ENCODE measurements around the gene EPHX1.

Gene EPHX1

GRCh38 chr1:225871359-225872074 lies 61.6 kb downstream of the EPHX1 start:
- H3K79me2 ChIP-seq (ENCODE audit: control insufficient read depth, insufficient read depth, low read length): no peaks in the 10 kb centered on the region
- H3K9ac ChIP-seq (ENCODE audit: low read length): no peak overlapping the region
- no peak overlapping the region for H3K18ac ChIP-seq (ENCODE audit: low read length)
- DNase-seq: peak; percentile 37
- H3K36me3 ChIP-seq (ENCODE audit: control insufficient read depth, insufficient read depth, low read length): peaks cover 16% of the 10 kb centered on the region
- no peak overlapping the region for H2AK5ac ChIP-seq (ENCODE audit: low read length)
- H3K4me2 ChIP-seq (ENCODE audit: low read length): no peak overlapping the region
- H3K23ac ChIP-seq (ENCODE audit: low read length): no peak overlapping the region
- no peak overlapping the region for H2BK5ac ChIP-seq (ENCODE audit: low read length)
- H3K4ac ChIP-seq (ENCODE audit: low read depth, low read length): no peak overlapping the region
- no peak overlapping the region for H3K56ac ChIP-seq (ENCODE audit: low read length)
- H4K5ac ChIP-seq (ENCODE audit: low read length): no peak overlapping the region
- no CpG with 5 or more reads among the region's 11 CpGs for WGBS (ENCODE audit: extremely low coverage, insufficient coverage, low lambda C conversion rate)
- H3K27me3 ChIP-seq (ENCODE audit: insufficient read depth, low read length, poor library complexity): no peaks in the 10 kb centered on the region
- H3K4me3 ChIP-seq (ENCODE audit: low read length): no peak overlapping the region
- H2BK120ac ChIP-seq (ENCODE audit: low read depth, low read length): no peak overlapping the region
- H3K4me1 ChIP-seq (ENCODE audit: control insufficient read depth, low read depth, low read length): no peaks in the 10 kb centered on the region
- H4K8ac ChIP-seq (ENCODE audit: low read depth, low read length): no peak overlapping the region
- no peak overlapping the region for H2BK15ac ChIP-seq (replicated peaks; ENCODE audit: low read depth)
- H3K79me1 ChIP-seq (ENCODE audit: low read length): peaks cover 3% of the 10 kb centered on the region
- no peak overlapping the region for H3K27ac ChIP-seq (ENCODE audit: low read depth, low read length)

GRCh38 chr1:225872075-225872430 lies 62.1 kb downstream of the EPHX1 start:
- DNase-seq: no peak
- H3K4me1 ChIP-seq (ENCODE audit: control insufficient read depth, low read depth, low read length): no peaks in the 10 kb centered on the region
- H2BK5ac ChIP-seq (ENCODE audit: low read length): no peak overlapping the region
- H3K4me3 ChIP-seq (ENCODE audit: low read length): no peak overlapping the region
- no peak overlapping the region for H3K4ac ChIP-seq (ENCODE audit: low read depth, low read length)
- no peak overlapping the region for H2AK5ac ChIP-seq (ENCODE audit: low read length)
- H3K9ac ChIP-seq (ENCODE audit: low read length): no peak overlapping the region
- peaks cover 12% of the 10 kb centered on the region for H3K36me3 ChIP-seq (ENCODE audit: control insufficient read depth, insufficient read depth, low read length)
- no peak overlapping the region for H3K18ac ChIP-seq (ENCODE audit: low read length)
- no peak overlapping the region for H3K4me2 ChIP-seq (ENCODE audit: low read length)
- H3K23ac ChIP-seq (ENCODE audit: low read length): no peak overlapping the region
- no peak overlapping the region for H2BK15ac ChIP-seq (replicated peaks; ENCODE audit: low read depth)
- H2BK120ac ChIP-seq (ENCODE audit: low read depth, low read length): no peak overlapping the region
- no CpG with 5 or more reads among the region's 3 CpGs for WGBS (ENCODE audit: extremely low coverage, insufficient coverage, low lambda C conversion rate)
- no peak overlapping the region for H4K8ac ChIP-seq (ENCODE audit: low read depth, low read length)
- H3K56ac ChIP-seq (ENCODE audit: low read length): no peak overlapping the region
- H4K5ac ChIP-seq (ENCODE audit: low read length): no peak overlapping the region
- no peaks in the 10 kb centered on the region for H3K27me3 ChIP-seq (ENCODE audit: insufficient read depth, low read length, poor library complexity)
- H3K27ac ChIP-seq (ENCODE audit: low read depth, low read length): no peak overlapping the region
- H3K79me1 ChIP-seq (ENCODE audit: low read length): peaks cover 4% of the 10 kb centered on the region
- H3K79me2 ChIP-seq (ENCODE audit: control insufficient read depth, insufficient read depth, low read length): no peaks in the 10 kb centered on the region

- Histone ChIP-seq H3K27me3 (ENCODE audit: insufficient read depth, low read length, poor library complexity) (no peaks in the 10 kb centered on the region), H3K27ac (ENCODE audit: low read depth, low read length) (no peak overlapping the region), H2BK120ac (ENCODE audit: low read depth, low read length) (no peak overlapping the region), H3K4me1 (ENCODE audit: control insufficient read depth, low read depth, low read length) (no peaks in the 10 kb centered on the region), H2BK5ac (ENCODE audit: low read length) (no peak overlapping the region), H3K9ac (ENCODE audit: low read length) (no peak overlapping the region), H4K5ac (ENCODE audit: low read length) (no peak overlapping the region), H2AK5ac (ENCODE audit: low read length) (no peak overlapping the region), H3K56ac (ENCODE audit: low read length) (no peak overlapping the region), H3K4me3 (ENCODE audit: low read length) (no peak overlapping the region), H3K23ac (ENCODE audit: low read length) (no peak overlapping the region), H3K79me1 (ENCODE audit: low read length) (peaks cover 7% of the 10 kb centered on the region), H3K18ac (ENCODE audit: low read length) (no peak overlapping the region), H3K4me2 (ENCODE audit: low read length) (no peak overlapping the region), H3K36me3 (ENCODE audit: control insufficient read depth, insufficient read depth, low read length) (peaks cover 11% of the 10 kb centered on the region), H2BK15ac (replicated peaks; ENCODE audit: low read depth) (no peak overlapping the region), H4K8ac (ENCODE audit: low read depth, low read length) (no peak overlapping the region), H3K4ac (ENCODE audit: low read depth, low read length) (no peak overlapping the region), H3K79me2 (ENCODE audit: control insufficient read depth, insufficient read depth, low read length) (no peaks in the 10 kb centered on the region)
- no peak for DNase-seq
- WGBS (ENCODE audit: extremely low coverage, insufficient coverage, low lambda C conversion rate): no CpG with 5 or more reads among the region's 10 CpGs
Observed at GRCh38 chr1:225873281-225873850, 63.4 kb downstream of the EPHX1 start.

GRCh38 chr1:225874431-225874830 lies 64.5 kb downstream of the EPHX1 start:
- H3K4me2 ChIP-seq (ENCODE audit: low read length): no peak overlapping the region
- no peaks in the 10 kb centered on the region for H3K4me1 ChIP-seq (ENCODE audit: control insufficient read depth, low read depth, low read length)
- no peak overlapping the region for H3K18ac ChIP-seq (ENCODE audit: low read length)
- H4K5ac ChIP-seq (ENCODE audit: low read length): no peak overlapping the region
- DNase-seq: no peak
- H3K56ac ChIP-seq (ENCODE audit: low read length): no peak overlapping the region
- peaks cover 13% of the 10 kb centered on the region for H3K79me1 ChIP-seq (ENCODE audit: low read length)
- H3K27ac ChIP-seq (ENCODE audit: low read depth, low read length): no peak overlapping the region
- H3K79me2 ChIP-seq (ENCODE audit: control insufficient read depth, insufficient read depth, low read length): peaks cover 6% of the 10 kb centered on the region
- H3K4me3 ChIP-seq (ENCODE audit: low read length): no peak overlapping the region
- H3K23ac ChIP-seq (ENCODE audit: low read length): no peak overlapping the region
- no peak overlapping the region for H3K9ac ChIP-seq (ENCODE audit: low read length)
- WGBS (ENCODE audit: extremely low coverage, insufficient coverage, low lambda C conversion rate): no CpG with 5 or more reads among the region's 11 CpGs
- no peak overlapping the region for H2AK5ac ChIP-seq (ENCODE audit: low read length)
- H2BK120ac ChIP-seq (ENCODE audit: low read depth, low read length): no peak overlapping the region
- H3K36me3 ChIP-seq (ENCODE audit: control insufficient read depth, insufficient read depth, low read length): peaks cover 9% of the 10 kb centered on the region
- H3K4ac ChIP-seq (ENCODE audit: low read depth, low read length): no peak overlapping the region
- no peak overlapping the region for H2BK5ac ChIP-seq (ENCODE audit: low read length)
- H3K27me3 ChIP-seq (ENCODE audit: insufficient read depth, low read length, poor library complexity): no peaks in the 10 kb centered on the region
- H4K8ac ChIP-seq (ENCODE audit: low read depth, low read length): no peak overlapping the region
- H2BK15ac ChIP-seq (replicated peaks; ENCODE audit: low read depth): no peak overlapping the region

DNA sequence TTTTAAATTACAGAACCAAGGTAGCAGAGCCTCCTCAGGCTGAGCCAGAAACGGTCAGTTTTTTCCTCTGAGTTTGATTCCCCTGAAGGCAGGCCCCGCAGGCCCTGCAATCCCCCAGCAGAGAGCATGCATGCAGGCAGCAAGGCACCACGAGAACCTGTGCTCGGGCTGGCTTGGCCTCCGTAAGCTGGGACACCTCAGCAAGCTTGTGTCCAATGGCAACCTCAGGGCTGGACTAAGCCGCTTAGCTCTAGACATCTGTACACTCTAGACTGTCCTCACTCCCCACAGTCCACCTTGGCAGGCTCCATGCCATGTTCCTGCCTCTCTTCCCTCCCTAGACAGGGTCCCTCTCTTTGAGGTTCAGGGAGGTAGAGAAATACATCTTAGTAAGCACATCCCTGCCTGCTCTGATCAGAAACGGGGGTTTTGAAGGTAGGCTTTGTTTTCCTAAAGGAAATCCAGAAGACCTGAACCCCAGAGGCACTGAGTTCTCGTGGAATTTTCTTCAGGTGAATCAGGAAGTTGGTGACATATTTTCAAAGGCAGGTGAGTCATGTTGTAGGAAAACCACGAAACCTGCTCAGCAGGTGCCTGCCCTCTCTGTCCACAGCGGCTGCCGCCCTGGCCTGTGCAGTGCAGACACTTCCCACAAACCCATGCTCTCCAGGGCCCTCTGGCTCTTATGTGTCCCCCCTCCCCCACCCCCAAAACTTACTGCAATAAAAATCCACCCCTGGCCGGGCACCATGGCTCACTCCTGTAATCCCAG lies 65.3 kb downstream of the EPHX1 start:
- Histone ChIP-seq H3K4me2 (ENCODE audit: low read length) (no peak overlapping the region), H2BK5ac (ENCODE audit: low read length) (no peak overlapping the region), H3K18ac (ENCODE audit: low read length) (no peak overlapping the region), H3K27ac (ENCODE audit: low read depth, low read length) (no peak overlapping the region), H3K9ac (ENCODE audit: low read length) (no peak overlapping the region), H4K8ac (ENCODE audit: low read depth, low read length) (no peak overlapping the region), H3K36me3 (ENCODE audit: control insufficient read depth, insufficient read depth, low read length) (peaks cover 9% of the 10 kb centered on the region), H3K4me1 (ENCODE audit: control insufficient read depth, low read depth, low read length) (no peaks in the 10 kb centered on the region), H3K56ac (ENCODE audit: low read length) (peak overlapping the region; percentile 58), H2BK15ac (replicated peaks; ENCODE audit: low read depth) (no peak overlapping the region), H3K4me3 (ENCODE audit: low read length) (no peak overlapping the region), H3K23ac (ENCODE audit: low read length) (no peak overlapping the region), H3K79me1 (ENCODE audit: low read length) (peaks cover 15% of the 10 kb centered on the region), H4K5ac (ENCODE audit: low read length) (no peak overlapping the region), H3K4ac (ENCODE audit: low read depth, low read length) (no peak overlapping the region), H3K27me3 (ENCODE audit: insufficient read depth, low read length, poor library complexity) (no peaks in the 10 kb centered on the region), H3K79me2 (ENCODE audit: control insufficient read depth, insufficient read depth, low read length) (peaks cover 8% of the 10 kb centered on the region), H2BK120ac (ENCODE audit: low read depth, low read length) (no peak overlapping the region), H2AK5ac (ENCODE audit: low read length) (no peak overlapping the region)
- DNase-seq: peak; percentile 76
- no CpG with 5 or more reads among the region's 12 CpGs for WGBS (ENCODE audit: extremely low coverage, insufficient coverage, low lambda C conversion rate)

Data from mesendoderm (in vitro differentiated cells).